Measurements from ENCODE around the gene CACNA1C. TPM values are rescaled to one million over a fixed set of nuclear protein-coding genes. Genes with fewer than 3 reads are reported as not detected.

Gene CACNA1C
- total RNA-seq, 1 donor from 2014 or later: 102 TPM

DNA sequence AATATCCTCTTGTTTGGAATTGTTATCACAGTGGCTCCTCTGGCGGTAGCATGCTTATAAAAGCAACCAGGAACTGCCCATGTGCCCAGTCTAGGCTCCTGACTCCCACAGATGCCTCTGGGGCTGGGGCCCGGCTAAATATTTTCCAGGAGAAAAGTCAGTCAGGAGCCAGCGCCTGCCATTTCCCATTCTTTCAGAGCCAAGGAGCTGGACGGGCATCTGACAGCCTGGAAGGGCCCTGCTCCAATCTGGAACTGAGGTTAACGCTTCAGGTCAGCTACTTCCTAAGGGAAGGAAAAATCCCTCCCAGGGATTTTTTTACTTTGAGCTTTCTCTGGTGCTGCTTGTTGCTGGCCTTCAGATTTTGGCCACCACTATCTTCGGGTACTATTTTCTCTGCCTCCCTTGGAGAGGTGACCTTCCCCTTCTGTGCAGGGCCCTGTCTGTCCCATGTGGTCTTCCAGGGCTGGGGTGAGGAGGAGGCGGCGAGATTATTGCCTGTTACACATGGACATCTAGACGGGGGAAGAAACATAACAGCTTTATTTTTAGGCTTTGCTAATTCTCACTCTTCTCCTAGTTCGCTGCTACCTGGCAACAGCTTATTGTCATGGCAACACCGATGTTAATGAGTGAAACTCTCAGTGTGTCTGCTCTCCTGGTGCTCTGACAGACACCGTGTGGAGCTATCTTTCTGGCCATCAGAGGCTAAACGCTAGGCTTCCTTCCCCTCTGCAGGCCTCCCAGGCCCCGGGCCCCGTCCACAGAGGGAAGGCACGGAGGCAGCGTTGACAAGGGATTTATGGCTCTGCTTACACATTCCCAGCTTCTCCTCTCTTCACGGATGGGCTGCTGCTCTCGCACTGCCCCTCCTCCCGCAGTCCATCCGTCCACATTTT, 160.4 kb downstream of the CACNA1C start:
- Histone ChIP-seq H3K4me3 (no peak overlapping the region), H3K27me3 (no peaks in the 10 kb centered on the region), H3K36me3 (no peaks in the 10 kb centered on the region), H3K27ac (peak overlapping the region; percentile 43 to 54), H3K4me1 (peaks cover 0 to 12% of the 10 kb centered on the region in 2 donors), H3K9me3 (no peaks in the 10 kb centered on the region)
- TF ChIP-seq, protein P1, sequence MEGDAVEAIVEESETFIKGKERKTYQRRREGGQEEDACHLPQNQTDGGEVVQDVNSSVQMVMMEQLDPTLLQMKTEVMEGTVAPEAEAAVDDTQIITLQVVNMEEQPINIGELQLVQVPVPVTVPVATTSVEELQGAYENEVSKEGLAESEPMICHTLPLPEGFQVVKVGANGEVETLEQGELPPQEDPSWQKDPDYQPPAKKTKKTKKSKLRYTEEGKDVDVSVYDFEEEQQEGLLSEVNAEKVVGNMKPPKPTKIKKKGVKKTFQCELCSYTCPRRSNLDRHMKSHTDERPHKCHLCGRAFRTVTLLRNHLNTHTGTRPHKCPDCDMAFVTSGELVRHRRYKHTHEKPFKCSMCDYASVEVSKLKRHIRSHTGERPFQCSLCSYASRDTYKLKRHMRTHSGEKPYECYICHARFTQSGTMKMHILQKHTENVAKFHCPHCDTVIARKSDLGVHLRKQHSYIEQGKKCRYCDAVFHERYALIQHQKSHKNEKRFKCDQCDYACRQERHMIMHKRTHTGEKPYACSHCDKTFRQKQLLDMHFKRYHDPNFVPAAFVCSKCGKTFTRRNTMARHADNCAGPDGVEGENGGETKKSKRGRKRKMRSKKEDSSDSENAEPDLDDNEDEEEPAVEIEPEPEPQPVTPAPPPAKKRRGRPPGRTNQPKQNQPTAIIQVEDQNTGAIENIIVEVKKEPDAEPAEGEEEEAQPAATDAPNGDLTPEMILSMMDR (IDR thresholded peaks at IDR 0.05): no peak
- no peak for DNase-seq (ENCODE audit: low spot score in 2 of 2)
- intact Hi-C loops (cut with DNase I): loop anchor here (5.0 kb wide), 1 partner anchor 44 kb away; no protein-coding TSS in a partner anchor

DNA sequence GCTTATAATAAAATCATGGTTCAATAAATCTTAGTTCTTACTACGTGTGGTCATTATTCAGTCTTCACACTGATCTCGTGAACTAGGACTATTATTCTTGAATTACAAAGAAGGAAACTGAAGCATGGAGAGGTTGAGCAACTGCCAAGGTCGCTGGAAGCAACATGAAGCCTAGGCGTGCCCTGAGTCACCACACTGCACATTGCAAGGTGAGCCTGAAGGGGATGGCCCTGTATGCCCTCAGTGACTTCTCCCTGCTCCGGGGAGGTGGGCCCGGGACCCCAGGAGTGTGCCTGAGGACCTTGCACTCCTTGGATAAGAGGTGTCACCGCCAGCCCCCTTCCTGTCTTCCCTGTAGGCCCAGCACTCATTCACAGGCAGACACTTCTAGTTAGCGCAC, 161.6 kb downstream of the CACNA1C start:
- intact Hi-C loops (cut with DNase I): loop anchor here (5.0 kb wide), 1 partner anchor 43 kb away; no protein-coding TSS in a partner anchor
- H3K27ac ChIP-seq: no peak overlapping the region
- TF ChIP-seq, protein P1 (IDR thresholded peaks at IDR 0.05): no peak
- H3K4me1 ChIP-seq: peaks cover 0 to 12% of the 10 kb centered on the region in 2 donors
- no peaks in the 10 kb centered on the region for H3K9me3 ChIP-seq
- H3K36me3 ChIP-seq: no peaks in the 10 kb centered on the region
- DNase-seq (ENCODE audit: low spot score in 2 of 2): no peak
- H3K27me3 ChIP-seq: no peaks in the 10 kb centered on the region
- H3K4me3 ChIP-seq: no peak overlapping the region

DNA sequence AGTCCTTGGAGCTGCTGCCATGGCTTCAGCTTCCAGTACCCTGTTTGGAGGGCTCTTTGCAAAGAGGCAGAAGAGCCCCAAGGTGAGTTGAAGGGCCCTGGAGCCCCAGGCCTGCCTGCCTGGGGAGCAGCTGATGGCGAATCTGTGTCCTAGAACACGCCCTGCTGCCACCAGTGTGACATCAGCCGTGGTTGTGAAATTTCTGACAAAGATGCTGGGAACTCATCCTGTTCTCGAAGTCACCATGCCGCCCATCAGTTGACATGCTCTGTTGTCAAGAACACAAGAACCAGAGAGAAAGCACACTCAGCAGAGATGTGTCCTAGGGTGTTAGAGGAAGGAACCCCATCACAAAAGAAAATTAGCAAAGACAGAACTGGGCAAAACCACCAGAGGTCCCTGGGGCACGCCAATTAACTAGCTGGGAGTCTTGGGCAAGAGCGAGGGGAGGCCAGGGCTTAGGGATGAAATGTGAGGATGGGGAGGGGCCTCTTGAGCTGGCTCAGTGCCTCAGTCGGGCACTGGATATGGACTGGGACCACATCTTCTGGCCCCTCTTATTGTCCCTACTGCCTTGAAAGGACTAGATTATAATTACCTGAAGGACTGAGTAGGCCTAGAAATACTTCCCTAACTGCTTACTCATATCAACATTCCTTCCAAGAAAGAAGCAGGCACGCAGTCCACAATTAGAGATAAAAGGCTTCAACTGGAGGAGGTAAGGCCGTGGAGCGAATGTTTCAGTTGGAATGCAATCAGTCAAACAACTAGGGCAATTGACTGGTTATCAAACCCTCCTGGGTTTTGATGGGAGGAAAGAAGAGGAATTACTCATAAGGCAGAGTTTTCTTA, 163.1 kb downstream of the CACNA1C start:
- no peak for DNase-seq (ENCODE audit: low spot score in 2 of 2)
- TF ChIP-seq, protein P1 (IDR thresholded peaks at IDR 0.05): no peak
- intact Hi-C loops (cut with DNase I): no loop called here
- H3K9me3 ChIP-seq: no peaks in the 10 kb centered on the region
- H3K4me3 ChIP-seq: no peak overlapping the region
- H3K27me3 ChIP-seq: no peaks in the 10 kb centered on the region
- peaks cover 0 to 12% of the 10 kb centered on the region in 2 donors for H3K4me1 ChIP-seq
- H3K36me3 ChIP-seq: no peaks in the 10 kb centered on the region
- H3K27ac ChIP-seq: no peak overlapping the region

DNA sequence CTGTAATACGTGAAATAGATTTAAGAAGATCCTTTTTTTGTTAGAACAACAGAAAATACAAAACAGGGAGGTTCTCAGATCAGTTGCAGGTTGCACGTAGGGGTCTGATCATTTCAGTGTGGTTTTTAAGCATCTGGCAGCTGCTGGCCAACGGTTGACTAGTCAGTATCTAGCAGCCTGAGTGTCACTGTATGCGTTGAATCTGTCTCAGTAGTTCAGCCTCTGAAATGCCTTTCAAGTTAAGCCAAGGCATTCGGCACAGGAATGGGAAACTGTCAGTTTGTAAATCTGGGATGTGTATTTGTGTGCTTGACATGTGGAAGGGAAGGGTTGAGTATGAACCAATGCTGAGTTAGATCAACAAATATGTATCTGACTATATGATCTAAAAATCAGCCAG, 165.9 kb downstream of the CACNA1C start:
- H3K27ac ChIP-seq: no peak overlapping the region
- intact Hi-C loops (cut with DNase I): no loop called here

DNA sequence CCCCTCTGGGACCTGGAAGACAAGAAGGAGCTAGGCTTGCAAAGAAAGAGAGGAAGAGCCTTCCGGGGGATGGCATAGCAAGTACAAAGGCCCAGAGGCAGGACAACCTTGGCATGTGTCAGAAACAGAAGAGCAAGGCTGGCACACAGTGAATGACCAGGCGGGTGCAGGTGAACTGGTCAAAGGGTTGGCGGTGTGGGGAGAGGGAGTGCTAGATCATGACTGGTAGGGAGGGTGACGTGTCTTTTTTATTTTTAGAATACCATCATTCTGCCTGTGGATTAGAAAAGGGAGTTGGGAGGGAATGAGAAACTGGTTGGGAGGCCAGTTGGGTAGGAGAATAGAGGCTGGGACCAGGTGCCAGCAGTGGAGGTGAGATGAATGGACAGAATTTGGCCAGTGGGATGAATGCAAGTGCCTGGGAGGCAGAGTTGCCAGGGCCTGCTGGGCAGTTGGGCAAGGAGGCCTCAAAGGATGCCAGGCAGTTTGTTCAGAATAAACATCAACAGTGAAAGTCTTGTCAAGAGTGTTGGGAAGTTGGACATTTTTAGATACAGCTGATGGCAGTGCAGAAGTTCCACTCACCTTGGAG, 168.3 kb downstream of the CACNA1C start:
- TF ChIP-seq, protein P1 (IDR thresholded peaks at IDR 0.05): no peak
- Histone ChIP-seq H3K27ac (peak overlapping the region; percentile 12 to 19), H3K4me3 (no peak overlapping the region), H3K36me3 (no peaks in the 10 kb centered on the region), H3K27me3 (no peaks in the 10 kb centered on the region), H3K9me3 (no peaks in the 10 kb centered on the region), H3K4me1 (no peaks in the 10 kb centered on the region)
- intact Hi-C loops (cut with DNase I): no loop called here
- no peak for DNase-seq (ENCODE audit: low spot score in 2 of 2)

More for the DNA sequence above, 165.9 kb downstream of the CACNA1C start:
- no peaks in the 10 kb centered on the region for H3K4me1 ChIP-seq
- no peak for DNase-seq (ENCODE audit: low spot score in 2 of 2)
- H3K36me3 ChIP-seq: no peaks in the 10 kb centered on the region
- H3K27me3 ChIP-seq: no peaks in the 10 kb centered on the region
- no peaks in the 10 kb centered on the region for H3K9me3 ChIP-seq
- no peak overlapping the region for H3K4me3 ChIP-seq
- TF ChIP-seq, protein P1 (IDR thresholded peaks at IDR 0.05): no peak
